Tibial nerve (tissue), 4 donors: ENCODE measurements around the gene ZNF879.

ENCODE experiments used
- EP300 ChIP-seq, 2 donors: sonication (generic); formaldehyde crosslinking; IDR thresholded peaks; one replicate each; pipeline ENCODE4 v1.6.1; 2017; ENCODE audit warnings: antibody characterized with exemption in 2 of 2, mild to moderate bottlenecking in 1 of 2
- POLR2A ChIP-seq, 2 donors: fragments of 450-650 bp; IDR thresholded peaks; one replicate each; pipeline ENCODE4 v1.6.1; 2017; ENCODE audit warnings: antibody characterized with exemption in 2 of 2, mild to moderate bottlenecking in 2 of 2, moderate library complexity in 2 of 2
- TF ChIP-seq, protein P1 (sequence below), 5 experiments: fragments of 200-600 bp in 3 of 5; fragments of 450-650 bp in 2 of 5; sonication (generic) in 3 of 5; IDR thresholded peaks; one replicate each; pipeline ENCODE4 v1.5.1; 2016 to 2019; ENCODE audit warnings: antibody characterized with exemption in 5 of 5, mild to moderate bottlenecking in 3 of 5, moderate library complexity in 2 of 5

DNA sequence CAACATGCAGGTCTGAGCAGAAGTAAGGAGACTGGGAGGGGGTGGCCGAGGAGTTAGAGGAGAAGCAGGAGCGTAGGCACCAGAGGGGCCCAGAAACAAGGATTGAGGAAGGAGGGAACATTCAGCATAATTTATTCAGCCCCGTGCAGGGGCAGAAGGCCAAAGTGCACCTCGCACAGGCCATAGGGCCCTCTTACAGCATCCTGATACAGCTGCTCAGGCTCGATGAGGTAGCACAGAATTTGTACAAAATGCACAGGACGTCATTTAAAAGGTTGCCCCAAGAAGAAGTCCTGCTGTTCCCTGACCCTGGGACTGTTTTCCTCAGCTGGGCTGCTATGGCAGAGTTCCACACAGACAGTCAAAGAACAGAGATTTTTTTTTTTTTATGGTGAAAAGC is 26.4 kb upstream of the ZNF879 start:
- TF ChIP-seq, protein P1, sequence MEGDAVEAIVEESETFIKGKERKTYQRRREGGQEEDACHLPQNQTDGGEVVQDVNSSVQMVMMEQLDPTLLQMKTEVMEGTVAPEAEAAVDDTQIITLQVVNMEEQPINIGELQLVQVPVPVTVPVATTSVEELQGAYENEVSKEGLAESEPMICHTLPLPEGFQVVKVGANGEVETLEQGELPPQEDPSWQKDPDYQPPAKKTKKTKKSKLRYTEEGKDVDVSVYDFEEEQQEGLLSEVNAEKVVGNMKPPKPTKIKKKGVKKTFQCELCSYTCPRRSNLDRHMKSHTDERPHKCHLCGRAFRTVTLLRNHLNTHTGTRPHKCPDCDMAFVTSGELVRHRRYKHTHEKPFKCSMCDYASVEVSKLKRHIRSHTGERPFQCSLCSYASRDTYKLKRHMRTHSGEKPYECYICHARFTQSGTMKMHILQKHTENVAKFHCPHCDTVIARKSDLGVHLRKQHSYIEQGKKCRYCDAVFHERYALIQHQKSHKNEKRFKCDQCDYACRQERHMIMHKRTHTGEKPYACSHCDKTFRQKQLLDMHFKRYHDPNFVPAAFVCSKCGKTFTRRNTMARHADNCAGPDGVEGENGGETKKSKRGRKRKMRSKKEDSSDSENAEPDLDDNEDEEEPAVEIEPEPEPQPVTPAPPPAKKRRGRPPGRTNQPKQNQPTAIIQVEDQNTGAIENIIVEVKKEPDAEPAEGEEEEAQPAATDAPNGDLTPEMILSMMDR (IDR thresholded peaks at IDR 0.05): no peak
- TF ChIP-seq POLR2A (IDR thresholded peaks at IDR 0.05) (no peak), EP300 (IDR thresholded peaks at IDR 0.05) (no peak)
